ACHN (cell line): ENCODE results near the gene SLC6A13.

Source experiments
- DNase-seq: peaks from one replicate; pipeline ENCODE4 v3.0.0-alpha.2; 2015
- in situ Hi-C: cut with HindIII; loops from 2 replicates; pipeline ENCODE4 v1.10.0; 2017; ENCODE audit warnings: low sequenced_read_pairs, low pct_ligation_motif_present, low pct_unique_long_range_greater_than_20kb

Gene SLC6A13

GRCh38 chr12:176321-177181 is 86.1 kb downstream of the SLC6A13 start:
- in situ Hi-C loops = no loop called here
- DNase-seq = peak; percentile 36

- no peak for DNase-seq
- in situ Hi-C loops = no loop called here
Measured at GRCh38 chr12:175759-176158, 86.9 kb downstream of the SLC6A13 start.

GRCh38 chr12:175250-175649 is 87.4 kb downstream of the SLC6A13 start:
- in situ Hi-C loops = no loop called here
- DNase-seq = no peak

- in situ Hi-C loops = no loop called here
- no peak for DNase-seq
Measured at GRCh38 chr12:174596-174995, 88.0 kb downstream of the SLC6A13 start.

- DNase-seq = no peak
- in situ Hi-C loops = no loop called here
Measured at GRCh38 chr12:174124-174523, 88.5 kb downstream of the SLC6A13 start.

- in situ Hi-C loops = no loop called here
- no peak for DNase-seq
Measured at GRCh38 chr12:172732-173161, 89.9 kb downstream of the SLC6A13 start.

- no peak for DNase-seq
- in situ Hi-C loops = no loop called here
Measured at GRCh38 chr12:171743-172676, 90.6 kb downstream of the SLC6A13 start.

GRCh38 chr12:171276-171675 is 91.4 kb downstream of the SLC6A13 start:
- in situ Hi-C loops = no loop called here
- DNase-seq = no peak
